Upper lobe of left lung (tissue), 6 donors: Measurements from ENCODE around the gene DUSP15. TPM values are rescaled to one million over a fixed set of nuclear protein-coding genes. Genes with fewer than 3 reads are reported as not detected.
A peak's percentile ranks its signal among the peaks of the same experiment; 100 is the strongest.

Source experiments
- ATAC-seq, 2 donors: fragments of 200-7000 bp; cut with Tn5 transposase; one replicate each; pipeline ENCODE4 v1.9.1; 2022; ENCODE audit warnings: mild to moderate bottlenecking in 2 of 2, moderate library complexity in 2 of 2; ENCODE audit not compliant: low FRiP score in 2 of 2
- DNase-seq, 2 donors: peaks; one replicate each; pipeline ENCODE4 v3.0.0-alpha.2; 2019 to 2020
- H3K27ac ChIP-seq, 4 donors: fragments of 200-600 bp; sonication (generic); one replicate each; pipeline ENCODE4 v1.5.1; 2016 to 2019
- H3K27me3 ChIP-seq, 4 donors: fragments of 200-600 bp; sonication (generic); one replicate each; pipeline ENCODE4 v1.5.1; 2017 to 2019
- H3K36me3 ChIP-seq, 4 donors: fragments of 200-600 bp; sonication (generic); one replicate each; pipeline ENCODE4 v1.5.1; 2016 to 2019
- H3K4me1 ChIP-seq, 4 donors: fragments of 200-600 bp; sonication (generic); one replicate each; pipeline ENCODE4 v1.5.1; 2018 to 2019
- H3K4me3 ChIP-seq, 4 donors: fragments of 200-600 bp; sonication (generic); one replicate each; pipeline ENCODE4 v1.5.1; 2017 to 2019; ENCODE audit warnings: mild to moderate bottlenecking in 2 of 4, moderate library complexity in 1 of 4
- H3K9me3 ChIP-seq, 4 donors: fragments of 200-600 bp; sonication (generic); one replicate each; pipeline ENCODE4 v1.5.1; 2018 to 2019
- CTCF ChIP-seq, 6 experiments: fragments of 450-650 bp in 4 of 6; fragments of 200-600 bp in 2 of 6; sonication (generic) in 2 of 6; IDR thresholded peaks; one replicate each; pipeline ENCODE4 v1.5.1; 2016 to 2019; ENCODE audit warnings: antibody characterized with exemption in 6 of 6
- EP300 ChIP-seq, 4 donors: sonication (generic); formaldehyde crosslinking; IDR thresholded peaks; one replicate each; pipeline ENCODE4 v1.5.1; 2017; ENCODE audit warnings: antibody characterized with exemption in 4 of 4, control low read depth in 2 of 4
- POLR2A ChIP-seq, 4 donors: fragments of 450-650 bp; IDR thresholded peaks; one replicate each; pipeline ENCODE4 v1.5.1; 2016 to 2017; ENCODE audit warnings: antibody characterized with exemption in 4 of 4, mild to moderate bottlenecking in 2 of 4
- POLR2AphosphoS5 ChIP-seq, 2 donors: sonication (generic); formaldehyde crosslinking; IDR thresholded peaks; one replicate each; pipeline ENCODE4 v1.5.1; 2017; ENCODE audit warnings: antibody characterized with exemption in 2 of 2
- WGBS, 2 donors: methylation state at CpG; one replicate each; pipeline ENCODE4 v1.1.5; 2017 to 2018; 5-methylcytosine and 5-hydroxymethylcytosine counted together
- total RNA-seq, 6 donors: library from RNA; depleted of rRNA in 4 of 6; stranded (reverse); fragments of >200 nt in 4 of 6; gene quantifications; one replicate each; pipeline versions ENCODE4 v1.1.0 to v1.2.1, GENCODE V29; 2016 to 2021
- donor health status: DM: no; HTN: no; CAD: no; lungs with moderate emphysema.
- donor health status: DM: no; HTN: yes; CAD: no; lungs with severe emphysema.

The DUSP15 gene
- total RNA-seq, 6 donors from 2014 or later: 0.69 to 1.7 (median 1.1) TPM; not detected in 1

- 45 to 47% methylated on average over 4 to 8 of the region's 8 CpGs for WGBS, 2 donors
- Histone ChIP-seq H3K9me3 (no peaks in the 10 kb centered on the region), H3K4me1 (peaks cover 3 to 9% (median 5%) of the 10 kb centered on the region in 4 donors), H3K27me3 (no peaks in the 10 kb centered on the region), H3K27ac (peak overlapping the region; percentile 27 to 60 (median 44)), H3K36me3 (no peaks in the 10 kb centered on the region), H3K4me3 (no peak overlapping the region)
- DNase-seq: no peak
- TF ChIP-seq POLR2A (IDR thresholded peaks at IDR 0.05) (no peak), POLR2AphosphoS5 (IDR thresholded peaks at IDR 0.05) (no peak), EP300 (IDR thresholded peaks at IDR 0.05) (no peak), CTCF (IDR thresholded peaks at IDR 0.05) (no peak)
- no peak for ATAC-seq
These were observed 28.4 kb downstream of the DUSP15 start for GRCh38 chr20:31841928-31842327.

GRCh38 chr20:31840906-31841816 lies 29.2 kb downstream of the DUSP15 start:
- Histone ChIP-seq H3K27ac (peak overlapping the region; percentile 15 to 60 (median 40)), H3K4me1 (peaks cover 7 to 15% (median 12%) of the 10 kb centered on the region in 4 donors), H3K27me3 (no peaks in the 10 kb centered on the region), H3K36me3 (no peaks in the 10 kb centered on the region), H3K4me3 (no peak overlapping the region), H3K9me3 (no peaks in the 10 kb centered on the region)
- DNase-seq: no peak
- WGBS, 2 donors: 80 to 81% methylated on average over 9 to 15 of the region's 15 CpGs
- ATAC-seq: no peak
- TF ChIP-seq CTCF (IDR thresholded peaks at IDR 0.05): no peak
- TF ChIP-seq POLR2AphosphoS5 (IDR thresholded peaks at IDR 0.05): no peak
- no peak for TF ChIP-seq POLR2A (IDR thresholded peaks at IDR 0.05)
- no peak for TF ChIP-seq EP300 (IDR thresholded peaks at IDR 0.05)

- TF ChIP-seq POLR2AphosphoS5 (IDR thresholded peaks at IDR 0.05) (no peak), CTCF (IDR thresholded peaks at IDR 0.05) (no peak), EP300 (IDR thresholded peaks at IDR 0.05) (no peak), POLR2A (IDR thresholded peaks at IDR 0.05) (no peak)
- ATAC-seq (no peak), DNase-seq (no peak)
- no peak overlapping the region for H3K4me3 ChIP-seq
- H3K27me3 ChIP-seq: no peaks in the 10 kb centered on the region
- H3K4me1 ChIP-seq: peaks cover 12 to 24% (median 20%) of the 10 kb centered on the region in 4 donors
- H3K27ac ChIP-seq: no peak overlapping the region
- no peaks in the 10 kb centered on the region for H3K36me3 ChIP-seq
- no peaks in the 10 kb centered on the region for H3K9me3 ChIP-seq
- 71 to 92% methylated on average over 4 to 5 of the region's 5 CpGs for WGBS, 2 donors
These were observed 30.4 kb downstream of the DUSP15 start for GRCh38 chr20:31839782-31840487.

- Histone ChIP-seq H3K9me3 (no peaks in the 10 kb centered on the region), H3K36me3 (no peaks in the 10 kb centered on the region), H3K27me3 (no peaks in the 10 kb centered on the region), H3K4me1 (peaks cover 12 to 24% (median 21%) of the 10 kb centered on the region in 4 donors), H3K27ac (no peak overlapping the region), H3K4me3 (no peak overlapping the region)
- ATAC-seq (no peak), DNase-seq (no peak)
- TF ChIP-seq POLR2AphosphoS5 (IDR thresholded peaks at IDR 0.05) (no peak), EP300 (IDR thresholded peaks at IDR 0.05) (no peak), CTCF (IDR thresholded peaks at IDR 0.05) (no peak), POLR2A (IDR thresholded peaks at IDR 0.05) (no peak)
- 65 to 70% methylated on average over 9 of the region's 9 CpGs for WGBS, 2 donors
These were observed 31.6 kb downstream of the DUSP15 start for GRCh38 chr20:31838646-31839292.
